ENCODE data around the gene DUSP18. TPM values are rescaled to one million over a fixed set of nuclear protein-coding genes. Genes with fewer than 3 reads are reported as not detected.
A peak's percentile ranks its signal among the peaks of the same experiment; 100 is the strongest.

The DUSP18 gene
- total and polyA plus RNA-seq, 9 of the 15 experiments (the other 6 are each of a cell fraction or from before 2014, with no cell fraction given), result 1.00 to 3.7 (median 1.5) TPM

DNA sequence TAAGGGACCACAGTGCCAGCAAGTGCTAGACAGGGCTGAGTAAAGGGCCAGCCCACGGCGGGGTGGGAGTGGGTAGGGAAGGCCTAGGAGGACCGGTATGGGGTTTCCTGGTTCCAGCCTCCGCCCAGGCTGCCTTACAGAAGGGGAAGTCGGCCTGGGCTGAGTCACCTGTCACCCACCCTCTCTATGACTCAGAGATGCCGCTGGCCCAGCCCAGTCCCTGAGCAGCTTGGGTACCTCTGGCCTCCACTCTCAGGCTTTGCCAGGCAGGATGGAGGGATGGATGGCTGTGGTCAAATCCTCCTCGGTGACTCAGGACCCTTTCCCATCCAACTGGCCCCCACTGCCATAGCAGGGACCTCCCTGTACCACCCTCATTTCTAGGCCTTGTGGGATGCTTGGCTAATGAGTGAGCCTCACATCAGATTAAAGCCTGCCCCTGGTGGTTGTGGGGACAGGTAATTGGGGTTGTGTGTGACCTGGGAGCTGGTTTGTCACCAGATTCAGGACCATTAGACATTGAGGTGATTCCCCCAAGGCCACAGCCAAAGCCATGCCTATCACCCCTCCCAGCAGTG lies 18.2 kb downstream of the DUSP18 start:
- Histone ChIP-seq H3K4me2 (ENCODE audit: insufficient read depth, low read length) (peak overlapping the region; percentile 44; the same call in 1 of the 2 replicates), H3K27ac (ENCODE audit: extremely low read depth, low read depth, low read length) (peak overlapping the region; percentile 25; the same call in 1 of the 3 replicates), H2AFZ (ENCODE audit: low read depth, low read length) (peak overlapping the region; percentile 63; the same call in 1 of the 2 replicates), H3K9me3 (replicated peaks; ENCODE audit: control insufficient read depth, insufficient read depth, low read depth, low read length) (no peaks in the 10 kb centered on the region), H3K4me3 (no peak overlapping the region), H3K27me3 (ENCODE audit: control insufficient read depth in 2 of 2, insufficient read depth in 2 of 2, low read length in 2 of 2) (no peaks in the 10 kb centered on the region), H3K36me3 (ENCODE audit: control insufficient read depth, insufficient read depth, low read length) (no peaks in the 10 kb centered on the region), H3K9ac (ENCODE audit: insufficient read depth in 1 of 2, low read depth in 2 of 2, low read length in 2 of 2) (no peak overlapping the region), H4K20me1 (replicated peaks; ENCODE audit: control insufficient read depth, insufficient read depth, low read length) (no peaks in the 10 kb centered on the region), H3K9me1 (ENCODE audit: control insufficient read depth, insufficient read depth, low read length) (no peaks in the 10 kb centered on the region), H3K4me1 (replicated peaks in 1 of 2; ENCODE audit: control insufficient read depth in 2 of 2, insufficient read depth in 2 of 2, low read length in 2 of 2) (peaks cover 17 to 22% of the 10 kb centered on the region in 2 experiments; a peak in 4 of 5 replicates), H3K79me2 (ENCODE audit: control insufficient read depth, insufficient read depth, low read length) (no peaks in the 10 kb centered on the region)
- DNase-seq (ENCODE audit: extremely low read depth in 1 of 4, low spot score in 3 of 4), result peak; percentile 45 to 72 (median 57)
- ATAC-seq, result peak; percentile 95
- in situ Hi-C loops (cut with MboI) (no loop called here), intact Hi-C loops (cut with micrococcal nuclease) (no loop called here)
- ChIA-PET POLR2A (interaction anchor here (0.7 to 1.6 kb wide), 4 partner anchors 9 to 120 kb away, joined by 3 to 4 read pairs (median 4); no protein-coding TSS in a partner anchor), CTCF (ENCODE audit: low intra/inter-chr PET ratio) (no interaction called here)
- WGBS (ENCODE audit: insufficient coverage, low coverage, missing lambda C conversion rate), result 7% methylated on average over 7 of the region's 7 CpGs
- BruUV-seq (replicated peaks), result no TSS peak
- peak; percentile 70 for FAIRE-seq
- TF ChIP-seq POLR2A (conservative IDR thresholded peaks at IDR 0.05) (no peak), ZNF282 (CRISPR knock-in tag; IDR thresholded peaks at IDR 0.05) (no peak), SPI1 (IDR thresholded peaks at IDR 0.05; ENCODE audit: borderline replicate concordance, low read depth, low read length) (peak; percentile 92), ZNF707 (CRISPR knock-in tag; conservative IDR thresholded peaks at IDR 0.05) (no peak), KLF10 (CRISPR knock-in tag; IDR thresholded peaks at IDR 0.05) (no peak), HDGF (IDR thresholded peaks at IDR 0.05) (no peak), CREB1 (IDR thresholded peaks at IDR 0.05) (no peak), CREB1 (CRISPR knock-in tag; IDR thresholded peaks at IDR 0.05) (no peak), C11orf30 (IDR thresholded peaks at IDR 0.05; ENCODE audit: low read depth) (no peak)
- TF ChIP-seq, protein P1, sequence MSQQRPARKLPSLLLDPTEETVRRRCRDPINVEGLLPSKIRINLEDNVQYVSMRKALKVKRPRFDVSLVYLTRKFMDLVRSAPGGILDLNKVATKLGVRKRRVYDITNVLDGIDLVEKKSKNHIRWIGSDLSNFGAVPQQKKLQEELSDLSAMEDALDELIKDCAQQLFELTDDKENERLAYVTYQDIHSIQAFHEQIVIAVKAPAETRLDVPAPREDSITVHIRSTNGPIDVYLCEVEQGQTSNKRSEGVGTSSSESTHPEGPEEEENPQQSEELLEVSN (IDR thresholded peaks at IDR 0.05; ENCODE audit: borderline replicate concordance in 1 of 2, extremely low read depth in 1 of 2, insufficient read depth in 1 of 2, insufficient read length in 1 of 2, low read depth in 1 of 2, low read length in 1 of 2, poor library complexity in 1 of 2, severe bottlenecking in 1 of 2), result no peak
- TF ChIP-seq, protein P2, sequence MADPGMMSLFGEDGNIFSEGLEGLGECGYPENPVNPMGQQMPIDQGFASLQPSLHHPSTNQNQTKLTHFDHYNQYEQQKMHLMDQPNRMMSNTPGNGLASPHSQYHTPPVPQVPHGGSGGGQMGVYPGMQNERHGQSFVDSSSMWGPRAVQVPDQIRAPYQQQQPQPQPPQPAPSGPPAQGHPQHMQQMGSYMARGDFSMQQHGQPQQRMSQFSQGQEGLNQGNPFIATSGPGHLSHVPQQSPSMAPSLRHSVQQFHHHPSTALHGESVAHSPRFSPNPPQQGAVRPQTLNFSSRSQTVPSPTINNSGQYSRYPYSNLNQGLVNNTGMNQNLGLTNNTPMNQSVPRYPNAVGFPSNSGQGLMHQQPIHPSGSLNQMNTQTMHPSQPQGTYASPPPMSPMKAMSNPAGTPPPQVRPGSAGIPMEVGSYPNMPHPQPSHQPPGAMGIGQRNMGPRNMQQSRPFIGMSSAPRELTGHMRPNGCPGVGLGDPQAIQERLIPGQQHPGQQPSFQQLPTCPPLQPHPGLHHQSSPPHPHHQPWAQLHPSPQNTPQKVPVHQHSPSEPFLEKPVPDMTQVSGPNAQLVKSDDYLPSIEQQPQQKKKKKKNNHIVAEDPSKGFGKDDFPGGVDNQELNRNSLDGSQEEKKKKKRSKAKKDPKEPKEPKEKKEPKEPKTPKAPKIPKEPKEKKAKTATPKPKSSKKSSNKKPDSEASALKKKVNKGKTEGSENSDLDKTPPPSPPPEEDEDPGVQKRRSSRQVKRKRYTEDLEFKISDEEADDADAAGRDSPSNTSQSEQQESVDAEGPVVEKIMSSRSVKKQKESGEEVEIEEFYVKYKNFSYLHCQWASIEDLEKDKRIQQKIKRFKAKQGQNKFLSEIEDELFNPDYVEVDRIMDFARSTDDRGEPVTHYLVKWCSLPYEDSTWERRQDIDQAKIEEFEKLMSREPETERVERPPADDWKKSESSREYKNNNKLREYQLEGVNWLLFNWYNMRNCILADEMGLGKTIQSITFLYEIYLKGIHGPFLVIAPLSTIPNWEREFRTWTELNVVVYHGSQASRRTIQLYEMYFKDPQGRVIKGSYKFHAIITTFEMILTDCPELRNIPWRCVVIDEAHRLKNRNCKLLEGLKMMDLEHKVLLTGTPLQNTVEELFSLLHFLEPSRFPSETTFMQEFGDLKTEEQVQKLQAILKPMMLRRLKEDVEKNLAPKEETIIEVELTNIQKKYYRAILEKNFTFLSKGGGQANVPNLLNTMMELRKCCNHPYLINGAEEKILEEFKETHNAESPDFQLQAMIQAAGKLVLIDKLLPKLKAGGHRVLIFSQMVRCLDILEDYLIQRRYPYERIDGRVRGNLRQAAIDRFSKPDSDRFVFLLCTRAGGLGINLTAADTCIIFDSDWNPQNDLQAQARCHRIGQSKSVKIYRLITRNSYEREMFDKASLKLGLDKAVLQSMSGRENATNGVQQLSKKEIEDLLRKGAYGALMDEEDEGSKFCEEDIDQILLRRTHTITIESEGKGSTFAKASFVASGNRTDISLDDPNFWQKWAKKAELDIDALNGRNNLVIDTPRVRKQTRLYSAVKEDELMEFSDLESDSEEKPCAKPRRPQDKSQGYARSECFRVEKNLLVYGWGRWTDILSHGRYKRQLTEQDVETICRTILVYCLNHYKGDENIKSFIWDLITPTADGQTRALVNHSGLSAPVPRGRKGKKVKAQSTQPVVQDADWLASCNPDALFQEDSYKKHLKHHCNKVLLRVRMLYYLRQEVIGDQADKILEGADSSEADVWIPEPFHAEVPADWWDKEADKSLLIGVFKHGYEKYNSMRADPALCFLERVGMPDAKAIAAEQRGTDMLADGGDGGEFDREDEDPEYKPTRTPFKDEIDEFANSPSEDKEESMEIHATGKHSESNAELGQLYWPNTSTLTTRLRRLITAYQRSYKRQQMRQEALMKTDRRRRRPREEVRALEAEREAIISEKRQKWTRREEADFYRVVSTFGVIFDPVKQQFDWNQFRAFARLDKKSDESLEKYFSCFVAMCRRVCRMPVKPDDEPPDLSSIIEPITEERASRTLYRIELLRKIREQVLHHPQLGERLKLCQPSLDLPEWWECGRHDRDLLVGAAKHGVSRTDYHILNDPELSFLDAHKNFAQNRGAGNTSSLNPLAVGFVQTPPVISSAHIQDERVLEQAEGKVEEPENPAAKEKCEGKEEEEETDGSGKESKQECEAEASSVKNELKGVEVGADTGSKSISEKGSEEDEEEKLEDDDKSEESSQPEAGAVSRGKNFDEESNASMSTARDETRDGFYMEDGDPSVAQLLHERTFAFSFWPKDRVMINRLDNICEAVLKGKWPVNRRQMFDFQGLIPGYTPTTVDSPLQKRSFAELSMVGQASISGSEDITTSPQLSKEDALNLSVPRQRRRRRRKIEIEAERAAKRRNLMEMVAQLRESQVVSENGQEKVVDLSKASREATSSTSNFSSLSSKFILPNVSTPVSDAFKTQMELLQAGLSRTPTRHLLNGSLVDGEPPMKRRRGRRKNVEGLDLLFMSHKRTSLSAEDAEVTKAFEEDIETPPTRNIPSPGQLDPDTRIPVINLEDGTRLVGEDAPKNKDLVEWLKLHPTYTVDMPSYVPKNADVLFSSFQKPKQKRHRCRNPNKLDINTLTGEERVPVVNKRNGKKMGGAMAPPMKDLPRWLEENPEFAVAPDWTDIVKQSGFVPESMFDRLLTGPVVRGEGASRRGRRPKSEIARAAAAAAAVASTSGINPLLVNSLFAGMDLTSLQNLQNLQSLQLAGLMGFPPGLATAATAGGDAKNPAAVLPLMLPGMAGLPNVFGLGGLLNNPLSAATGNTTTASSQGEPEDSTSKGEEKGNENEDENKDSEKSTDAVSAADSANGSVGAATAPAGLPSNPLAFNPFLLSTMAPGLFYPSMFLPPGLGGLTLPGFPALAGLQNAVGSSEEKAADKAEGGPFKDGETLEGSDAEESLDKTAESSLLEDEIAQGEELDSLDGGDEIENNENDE (IDR thresholded peaks at IDR 0.05; ENCODE audit: low read depth, low read length), result no peak

Data from K562 (cell line).